Vagina (tissue), 2 donors: ENCODE data around the gene ATXN10.

Experiments used
- CTCF ChIP-seq, 3 experiments: fragments of 450-650 bp in 2 of 3; fragments of 200-600 bp in 1 of 3; sonication (generic) in 1 of 3; IDR thresholded peaks; one replicate each; pipeline ENCODE4 v1.5.1; 2017 to 2019; ENCODE audit warnings: antibody characterized with exemption in 3 of 3, mild to moderate bottlenecking in 2 of 3, moderate library complexity in 2 of 3
- POLR2A ChIP-seq, 2 donors: fragments of 450-650 bp; IDR thresholded peaks; one replicate each; pipeline ENCODE4 v1.6.1; 2017; ENCODE audit warnings: antibody characterized with exemption in 2 of 2, mild to moderate bottlenecking in 2 of 2, moderate library complexity in 2 of 2

DNA sequence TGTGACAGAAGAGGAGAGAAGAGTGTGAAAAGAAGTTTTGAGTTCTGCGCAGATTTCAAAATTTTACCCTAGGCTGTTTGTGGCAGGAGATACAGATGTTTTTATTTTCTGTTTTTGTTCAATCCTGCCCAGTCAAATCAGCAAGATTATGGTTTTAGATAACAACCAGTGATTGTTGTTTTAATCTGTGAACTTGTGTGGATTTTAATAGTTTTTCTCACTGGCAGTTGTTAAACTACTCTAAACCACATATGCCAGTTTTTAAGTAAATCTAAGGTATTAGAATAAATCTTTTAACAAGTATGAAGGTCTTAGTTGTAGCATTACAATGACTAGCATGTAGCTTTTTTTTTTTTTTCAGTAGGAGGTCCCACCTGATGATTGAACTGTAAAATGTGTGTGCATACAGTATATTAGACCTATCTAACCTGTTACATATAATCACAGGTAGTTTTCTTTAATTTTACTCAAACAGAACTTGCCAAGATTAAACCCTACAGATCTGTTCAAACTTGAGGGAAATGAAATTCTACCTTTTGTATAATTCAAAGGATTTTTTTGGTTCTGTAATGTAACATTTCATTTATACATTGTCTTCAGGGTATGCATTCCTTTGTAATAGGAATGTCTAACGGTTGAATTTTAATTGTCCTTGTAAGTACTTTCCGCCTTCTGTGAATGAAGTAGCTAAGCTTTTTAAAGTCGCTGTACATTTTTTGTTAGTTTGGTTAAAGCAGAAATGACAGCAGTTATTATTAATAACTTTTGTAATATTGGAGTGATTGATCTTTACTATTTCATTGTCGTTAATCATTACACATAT is 13.3 kb downstream of the ATXN10 start:
- TF ChIP-seq CTCF (IDR thresholded peaks at IDR 0.05) = no peak
- no peak for TF ChIP-seq POLR2A (IDR thresholded peaks at IDR 0.05)
